ENCODE results near the gene SLC6A12.
"Not testable (repeated sequence)": the region's sequence is repeated elsewhere in the genome, so short reads cannot be mapped to it uniquely, and the experiment has no call there.

Gene SLC6A12

GRCh38 chr12:195951-196350 is 18.0 kb downstream of the SLC6A12 start:
- no peak for DNase-seq

- DNase-seq, result no peak
These were observed 18.8 kb downstream of the SLC6A12 start for GRCh38 chr12:195156-195555.

GRCh38 chr12:194276-194675 is 19.7 kb downstream of the SLC6A12 start:
- DNase-seq, result no peak

GRCh38 chr12:193261-193660 is 20.7 kb downstream of the SLC6A12 start:
- DNase-seq, result no peak

GRCh38 chr12:191541-191940 is 22.4 kb downstream of the SLC6A12 start:
- no peak for DNase-seq

GRCh38 chr12:190881-191280 is 23.1 kb downstream of the SLC6A12 start:
- DNase-seq, result no peak

- no peak for DNase-seq
These were observed 24.4 kb downstream of the SLC6A12 start for GRCh38 chr12:189622-189962.

GRCh38 chr12:188910-189621 is 24.9 kb downstream of the SLC6A12 start:
- DNase-seq, result peak; percentile 75

GRCh38 chr12:187986-188909 is 25.7 kb downstream of the SLC6A12 start:
- DNase-seq, result not testable (repeated sequence)

GRCh38 chr12:186006-186625 is 27.8 kb downstream of the SLC6A12 start:
- no peak for DNase-seq

- DNase-seq, result no peak
These were observed 28.4 kb downstream of the SLC6A12 start for GRCh38 chr12:185576-185955.

- DNase-seq, result no peak
These were observed 29.0 kb downstream of the SLC6A12 start for GRCh38 chr12:184811-185575.

- no peak for DNase-seq
These were observed 31.5 kb downstream of the SLC6A12 start for GRCh38 chr12:182381-182892.

GRCh38 chr12:181921-182320 is 32.0 kb downstream of the SLC6A12 start:
- no peak for DNase-seq

- no peak for DNase-seq
These were observed 33.5 kb downstream of the SLC6A12 start for GRCh38 chr12:180445-180844.

- no peak for DNase-seq
These were observed 34.1 kb downstream of the SLC6A12 start for GRCh38 chr12:179885-180284.

- DNase-seq, result no peak
These were observed 34.6 kb downstream of the SLC6A12 start for GRCh38 chr12:179131-179884.

- no peak for DNase-seq
These were observed 35.2 kb downstream of the SLC6A12 start for GRCh38 chr12:178829-179109.

GRCh38 chr12:177980-178828 is 35.8 kb downstream of the SLC6A12 start:
- DNase-seq, result no peak

- no peak for DNase-seq
These were observed 36.5 kb downstream of the SLC6A12 start for GRCh38 chr12:177336-177979.

All from NCI-H774 (cell line).